HepG2 (cell line): ENCODE measurements around the gene ODAD4. TPM values are rescaled to one million over a fixed set of nuclear protein-coding genes. Genes with fewer than 3 reads are reported as not detected.

Source experiments
- AHR ChIP-seq: IDR thresholded peaks from 2 replicates; pipeline ENCODE4 v1.6.1; 2018; ENCODE audit warnings: missing genetic modification reagents, missing compliant biosample characterization
- ATM ChIP-seq: fragments of 450-650 bp; IDR thresholded peaks from 2 replicates; pipeline ENCODE4 v1.7.1; 2017; ENCODE audit warnings: mild to moderate bottlenecking, borderline replicate concordance
- DR1 ChIP-seq: sonication (generic); formaldehyde crosslinking; IDR thresholded peaks from 2 replicates; pipeline ENCODE4 v1.8.0; 2021; ENCODE audit warnings: mild to moderate bottlenecking, missing genetic modification reagents, inconsistent platforms
- EZH2 ChIP-seq: conservative IDR thresholded peaks from 2 replicates; pipeline ENCODE4 v1.6.1; 2012; ENCODE audit warnings: mild to moderate bottlenecking, low read depth, low read length, moderate library complexity
- FOXK1 ChIP-seq: sonication (generic); formaldehyde crosslinking; IDR thresholded peaks from 2 replicates; pipeline ENCODE4 v1.4.0; 2020; ENCODE audit warnings: low read depth, missing genetic modification reagents, borderline replicate concordance
- HMG20A ChIP-seq: IDR thresholded peaks from 2 replicates; pipeline ENCODE4 v1.6.1; 2016; ENCODE audit warnings: borderline replicate concordance
- HOXD1 ChIP-seq: sonication (generic); formaldehyde crosslinking; IDR thresholded peaks from 2 replicates; pipeline ENCODE4 v1.5.0; 2020; ENCODE audit warnings: missing genetic modification reagents
- IRX3 ChIP-seq: sonication (generic); formaldehyde crosslinking; IDR thresholded peaks from 2 replicates; pipeline ENCODE4 v1.8.1; 2023; ENCODE audit warnings: mild to moderate bottlenecking, low read depth, missing genetic modification reagents, borderline replicate concordance
- LCORL ChIP-seq, 2 experiments: fragments of 450-650 bp in 1 of 2; sonication (generic) in 1 of 2; formaldehyde crosslinking in 1 of 2; IDR thresholded peaks; 2 replicates each; pipeline versions ENCODE4 v1.5.0 to v1.6.1; 2017 to 2020; ENCODE audit warnings: antibody characterized with exemption in 1 of 2, missing genetic modification reagents in 1 of 2
- MIXL1 ChIP-seq: IDR thresholded peaks from 2 replicates; pipeline ENCODE4 v1.6.1; 2016
- MXD3 ChIP-seq: IDR thresholded peaks from 2 replicates; pipeline ENCODE4 v1.6.1; 2016; ENCODE audit warnings: mild to moderate bottlenecking, missing biosample characterization, missing genetic modification reagents
- MYPOP ChIP-seq: sonication (generic); formaldehyde crosslinking; IDR thresholded peaks from 2 replicates; pipeline ENCODE4 v1.8.1; 2023; ENCODE audit warnings: mild to moderate bottlenecking, moderate library complexity, missing genetic modification reagents
- PAWR ChIP-seq: sonication (generic); formaldehyde crosslinking; IDR thresholded peaks from 2 replicates; pipeline ENCODE4 v1.4.0; 2020; ENCODE audit warnings: missing genetic modification reagents, mild to moderate bottlenecking, borderline replicate concordance
- PREB ChIP-seq: sonication (generic); formaldehyde crosslinking; IDR thresholded peaks from 2 replicates; pipeline ENCODE4 v1.4.0; 2020; ENCODE audit warnings: missing genetic modification reagents
- RARA ChIP-seq: IDR thresholded peaks from 2 replicates; pipeline ENCODE4 v1.6.1; 2016; ENCODE audit warnings: missing genetic modification reagents, missing compliant biosample characterization
- SCMH1 ChIP-seq: sonication (generic); formaldehyde crosslinking; IDR thresholded peaks from 2 replicates; pipeline ENCODE4 v1.9.0; 2021; ENCODE audit warnings: missing genetic modification reagents, mild to moderate bottlenecking, borderline replicate concordance
- TBX3 ChIP-seq: fragments of 450-650 bp; IDR thresholded peaks from 2 replicates; pipeline ENCODE4 v1.6.1; 2017; ENCODE audit warnings: antibody characterized with exemption, mild to moderate bottlenecking, inconsistent platforms, borderline replicate concordance
- TSC22D2 ChIP-seq: sonication (generic); formaldehyde crosslinking; IDR thresholded peaks from 2 replicates; pipeline ENCODE4 v1.5.1; 2020; ENCODE audit warnings: missing genetic modification reagents, mild to moderate bottlenecking, borderline replicate concordance
- ZFP91 ChIP-seq: sonication (generic); formaldehyde crosslinking; IDR thresholded peaks from 2 replicates; pipeline ENCODE4 v1.9.0; 2022; ENCODE audit warnings: missing genetic modification reagents, mild to moderate bottlenecking, borderline replicate concordance
- ZMAT3 ChIP-seq: sonication (generic); formaldehyde crosslinking; conservative IDR thresholded peaks from 2 replicates; pipeline ENCODE4 v1.7.0; 2021; ENCODE audit warnings: missing genetic modification reagents
- ZNF20 ChIP-seq: sonication (generic); formaldehyde crosslinking; IDR thresholded peaks from 2 replicates; pipeline ENCODE4 v1.4.0; 2020; ENCODE audit warnings: mild to moderate bottlenecking, moderate library complexity, missing genetic modification reagents
- ZNF326 ChIP-seq: sonication (generic); formaldehyde crosslinking; IDR thresholded peaks from 2 replicates; pipeline ENCODE4 v1.4.0; 2020; ENCODE audit warnings: missing genetic modification reagents, borderline replicate concordance
- ZNF354B ChIP-seq: sonication (generic); formaldehyde crosslinking; IDR thresholded peaks from 2 replicates; pipeline ENCODE4 v1.8.0; 2022; ENCODE audit warnings: mild to moderate bottlenecking, missing genetic modification reagents
- ZNF580 ChIP-seq: IDR thresholded peaks from 2 replicates; pipeline ENCODE4 v1.6.1; 2016; ENCODE audit warnings: low read depth, borderline replicate concordance
- ZNF607 ChIP-seq: sonication (generic); formaldehyde crosslinking; IDR thresholded peaks from 2 replicates; pipeline ENCODE4 v1.5.1; 2020; ENCODE audit warnings: missing genetic modification reagents, mild to moderate bottlenecking, borderline replicate concordance
- ZNF629 ChIP-seq: sonication (generic); formaldehyde crosslinking; conservative IDR thresholded peaks from 2 replicates; pipeline ENCODE4 v1.5.0; 2020; ENCODE audit warnings: missing genetic modification reagents
- ZNF672 ChIP-seq: sonication (generic); formaldehyde crosslinking; IDR thresholded peaks from 2 replicates; pipeline ENCODE4 v1.8.1; 2022; ENCODE audit warnings: missing genetic modification reagents
- polyA plus RNA-seq, 8 experiments: library from polyadenylated mRNA; depleted of rRNA in 3 of 8; stranded (reverse) in 7 of 8; unstranded in 1 of 8; fragments of >200 nt; fragmentation: Illumina TruSeq in 4 of 8; extraction: Trizol in 4 of 8; gene quantifications; 2 replicates each; pipeline versions ENCODE4 v1.2.1 to v1.2.3, GENCODE V29; 2011 to 2016; ENCODE audit warnings: low read depth in 4 of 8, missing spikeins in 1 of 8, mixed read lengths in 1 of 8; ENCODE audit not compliant: insufficient read depth in 1 of 8
- total RNA-seq, 5 experiments: library from RNA; depleted of rRNA; stranded (reverse); fragments of >200 nt; fragmentation: Illumina TruSeq; extraction: Trizol; gene quantifications; 2 replicates each; pipeline ENCODE4 v1.2.3, GENCODE V29; 2016; ENCODE audit warnings: low read depth in 1 of 5

Gene ODAD4
- total and polyA plus RNA-seq, 2 of the 13 experiments (the other 11 are each of a cell fraction or from before 2014, with no cell fraction given) = 0.48 to 0.53 TPM

GRCh38 chr17:41919165-41919817 is 11.1 kb upstream of the ODAD4 start (continued):
- TF ChIP-seq AHR (CRISPR knock-in tag) (peak; percentile 78), EZH2 (no peak), ZMAT3 (CRISPR knock-in tag) (no peak), MIXL1 (CRISPR knock-in tag) (0 out of 2 replicates have a peak, but pooled peaks have one; percentile 6), IRX3 (CRISPR knock-in tag) (no peak; the same call in 1 of the 2 replicates), FOXK1 (CRISPR knock-in tag) (no peak), PREB (0 out of 2 replicates have a peak, but pooled peaks have one; percentile 49), TSC22D2 (no peak), ZNF607 (CRISPR knock-in tag) (no peak), ZNF326 (CRISPR knock-in tag) (no peak), PAWR (CRISPR knock-in tag) (no peak), HMG20A (no peak), RARA (CRISPR knock-in tag) (no peak), ZNF354B (CRISPR knock-in tag) (0 out of 2 replicates have a peak, but pooled peaks have one; percentile 36), ZNF580 (CRISPR knock-in tag) (no peak; the same call in 1 of the 2 replicates), ZNF20 (CRISPR knock-in tag) (no peak), MXD3 (CRISPR knock-in tag) (no peak; the same call in none of the 2 replicates), ZNF629 (CRISPR knock-in tag) (no peak), HOXD1 (0 out of 2 replicates have a peak, but pooled peaks have one; percentile 46), TBX3 (no peak), ZFP91 (CRISPR knock-in tag) (peak; percentile 61), MYPOP (CRISPR knock-in tag) (peak; percentile 65; the same call in 1 of the 2 replicates), ATM (no peak), ZNF672 (CRISPR knock-in tag) (no peak), LCORL (IDR thresholded peaks at IDR 0.05) (no peak), LCORL (CRISPR knock-in tag; IDR thresholded peaks at IDR 0.05) (peak; percentile 67), SCMH1 (CRISPR knock-in tag) (no peak), DR1 (no peak; the same call in 1 of the 2 replicates)
